GM11168 (cell line): Measurements from ENCODE around the gene MYO5B.
"Not testable (repeated sequence)": the region's sequence is repeated elsewhere in the genome, so short reads cannot be mapped to it uniquely, and the experiment has no call there.

Experiments
- in situ Hi-C: fragments of 300-500 bp; cut with MboI; formaldehyde crosslinking; loops from one replicate; pipeline ENCODE4 v1.12.0; 2022; ENCODE audit warnings: low sequenced_read_pairs; ENCODE audit not compliant: unreplicated experiment

Gene MYO5B

GRCh38 chr18:49901862-49902340, 293.0 kb downstream of the MYO5B start:
- in situ Hi-C loops, result no loop called here

- in situ Hi-C loops, result no loop called here
Observed at GRCh38 chr18:49899657-49900330, 295.2 kb downstream of the MYO5B start.

- in situ Hi-C loops, result no loop called here
Observed at GRCh38 chr18:49898421-49898820, 296.5 kb downstream of the MYO5B start.

- in situ Hi-C loops, result loop anchor here (5.0 kb wide), 1 partner anchor 33 kb away; no protein-coding TSS in a partner anchor
Observed at GRCh38 chr18:49894517-49895226, 300.3 kb downstream of the MYO5B start.

GRCh38 chr18:49893036-49893435, 301.9 kb downstream of the MYO5B start:
- in situ Hi-C loops, result loop anchor here (5.0 kb wide), 1 partner anchor 34 kb away; no protein-coding TSS in a partner anchor

GRCh38 chr18:49892148-49892924, 302.6 kb downstream of the MYO5B start:
- in situ Hi-C loops, result loop anchor here (5.0 kb wide), 1 partner anchor 35 kb away; no protein-coding TSS in a partner anchor

- in situ Hi-C loops, result loop anchor here (5.0 kb wide), 1 partner anchor 37 kb away; no protein-coding TSS in a partner anchor
Observed at GRCh38 chr18:49890041-49890440, 304.9 kb downstream of the MYO5B start.

GRCh38 chr18:49889552-49889951, 305.4 kb downstream of the MYO5B start:
- in situ Hi-C loops, result not testable (repeated sequence)

GRCh38 chr18:49886891-49887764, 307.8 kb downstream of the MYO5B start:
- in situ Hi-C loops, result no loop called here

- in situ Hi-C loops, result no loop called here
Observed at GRCh38 chr18:49884959-49885358, 310.0 kb downstream of the MYO5B start.

GRCh38 chr18:49884465-49884864, 310.5 kb downstream of the MYO5B start:
- in situ Hi-C loops, result no loop called here

GRCh38 chr18:49880661-49881060, 314.3 kb downstream of the MYO5B start:
- in situ Hi-C loops, result no loop called here

- in situ Hi-C loops, result no loop called here
Observed at GRCh38 chr18:49879271-49879580, 315.7 kb downstream of the MYO5B start.

GRCh38 chr18:49878567-49879270, 316.2 kb downstream of the MYO5B start:
- in situ Hi-C loops, result no loop called here

- in situ Hi-C loops, result no loop called here
Observed at GRCh38 chr18:49878015-49878414, 316.9 kb downstream of the MYO5B start.

GRCh38 chr18:49876536-49876935, 318.4 kb downstream of the MYO5B start:
- in situ Hi-C loops, result no loop called here

- in situ Hi-C loops, result no loop called here
Observed at GRCh38 chr18:49875783-49876182, 319.2 kb downstream of the MYO5B start.

- in situ Hi-C loops, result no loop called here
Observed at GRCh38 chr18:49875155-49875554, 319.8 kb downstream of the MYO5B start.

GRCh38 chr18:49874238-49874637, 320.7 kb downstream of the MYO5B start:
- in situ Hi-C loops, result no loop called here
